Measurements from ENCODE around the gene RHOBTB1.

The RHOBTB1 gene

GRCh38 chr10:60980997-60981396 lies 37.0 kb upstream of the RHOBTB1 start:
- H3K36me3 ChIP-seq (ENCODE audit: control insufficient read depth, low read length), result no peaks in the 10 kb centered on the region
- H3K27me3 ChIP-seq (ENCODE audit: control insufficient read depth, low read length), result peaks cover 2% of the 10 kb centered on the region; the same call in 1 of the 2 replicates
- no peaks in the 10 kb centered on the region for H3K4me1 ChIP-seq (ENCODE audit: control insufficient read depth, low read length)
- H3K4me3 ChIP-seq (ENCODE audit: low read length), result no peak overlapping the region
- H3K9me3 ChIP-seq (ENCODE audit: control insufficient read depth, insufficient read depth, low read length), result no peaks in the 10 kb centered on the region
- no peak overlapping the region for H3K4me2 ChIP-seq (ENCODE audit: low read length)
- no peaks in the 10 kb centered on the region for H3F3A ChIP-seq (ENCODE audit: control insufficient read depth, insufficient read depth)
- H4K20me1 ChIP-seq (ENCODE audit: control insufficient read depth, insufficient read depth, low read depth, low read length), result no peaks in the 10 kb centered on the region
- H3K9me2 ChIP-seq (replicated peaks; ENCODE audit: control insufficient read depth, low read length), result no peaks in the 10 kb centered on the region
- no peak for TF ChIP-seq EZH2phosphoT487 (IDR thresholded peaks at IDR 0.05; ENCODE audit: borderline replicate concordance, low read length)
- no peak for TF ChIP-seq CTCF (IDR thresholded peaks at IDR 0.05; ENCODE audit: low read depth, low read length, poor library complexity, severe bottlenecking)
- H3K79me2 ChIP-seq (ENCODE audit: control insufficient read depth, low read length), result no peaks in the 10 kb centered on the region
- H3K27ac ChIP-seq (ENCODE audit: low read depth, low read length), result no peak overlapping the region

GRCh38 chr10:60979667-60980104 lies 35.7 kb upstream of the RHOBTB1 start:
- no peaks in the 10 kb centered on the region for H3F3A ChIP-seq (ENCODE audit: control insufficient read depth, insufficient read depth)
- no peak overlapping the region for H3K4me2 ChIP-seq (ENCODE audit: low read length)
- TF ChIP-seq EZH2phosphoT487 (IDR thresholded peaks at IDR 0.05; ENCODE audit: borderline replicate concordance, low read length), result no peak
- no peak for TF ChIP-seq CTCF (IDR thresholded peaks at IDR 0.05; ENCODE audit: low read depth, low read length, poor library complexity, severe bottlenecking)
- no peaks in the 10 kb centered on the region for H4K20me1 ChIP-seq (ENCODE audit: control insufficient read depth, insufficient read depth, low read depth, low read length)
- H3K4me3 ChIP-seq (ENCODE audit: low read length), result no peak overlapping the region
- H3K4me1 ChIP-seq (ENCODE audit: control insufficient read depth, low read length), result no peaks in the 10 kb centered on the region
- H3K27ac ChIP-seq (ENCODE audit: low read depth, low read length), result no peak overlapping the region
- H3K36me3 ChIP-seq (ENCODE audit: control insufficient read depth, low read length), result no peaks in the 10 kb centered on the region
- peaks cover 2% of the 10 kb centered on the region; the same call in 1 of the 2 replicates for H3K27me3 ChIP-seq (ENCODE audit: control insufficient read depth, low read length)
- H3K9me3 ChIP-seq (ENCODE audit: control insufficient read depth, insufficient read depth, low read length), result no peaks in the 10 kb centered on the region
- H3K79me2 ChIP-seq (ENCODE audit: control insufficient read depth, low read length), result no peaks in the 10 kb centered on the region
- H3K9me2 ChIP-seq (replicated peaks; ENCODE audit: control insufficient read depth, low read length), result no peaks in the 10 kb centered on the region

GRCh38 chr10:60978287-60979115 lies 34.5 kb upstream of the RHOBTB1 start:
- no peak overlapping the region for H3K4me3 ChIP-seq (ENCODE audit: low read length)
- H4K20me1 ChIP-seq (ENCODE audit: control insufficient read depth, insufficient read depth, low read depth, low read length), result no peaks in the 10 kb centered on the region
- no peaks in the 10 kb centered on the region for H3K9me3 ChIP-seq (ENCODE audit: control insufficient read depth, insufficient read depth, low read length)
- H3K4me2 ChIP-seq (ENCODE audit: low read length), result no peak overlapping the region
- TF ChIP-seq EZH2phosphoT487 (IDR thresholded peaks at IDR 0.05; ENCODE audit: borderline replicate concordance, low read length), result no peak
- H3K4me1 ChIP-seq (ENCODE audit: control insufficient read depth, low read length), result no peaks in the 10 kb centered on the region
- no peak overlapping the region for H3K27ac ChIP-seq (ENCODE audit: low read depth, low read length)
- no peaks in the 10 kb centered on the region for H3K36me3 ChIP-seq (ENCODE audit: control insufficient read depth, low read length)
- no peaks in the 10 kb centered on the region for H3K9me2 ChIP-seq (replicated peaks; ENCODE audit: control insufficient read depth, low read length)
- H3F3A ChIP-seq (ENCODE audit: control insufficient read depth, insufficient read depth), result no peaks in the 10 kb centered on the region
- H3K27me3 ChIP-seq (ENCODE audit: control insufficient read depth, low read length), result peaks cover 2% of the 10 kb centered on the region; the same call in 1 of the 2 replicates
- no peaks in the 10 kb centered on the region for H3K79me2 ChIP-seq (ENCODE audit: control insufficient read depth, low read length)

All from DOHH2 (cell line).